ENCODE measurements around the gene TMTC3.

TMTC3 gene

GRCh38 chr12:88223519-88223918 is 81.4 kb downstream of the TMTC3 start:
- Mint-ChIP-seq H3K4me1 (peaks cover 0 to 6% of the 10 kb centered on the region in 2 donors), H3K27ac (no peak overlapping the region), H3K4me3 (no peak overlapping the region), H3K27me3 (no peaks in the 10 kb centered on the region), H3K9me3 (peaks cover 16 to 23% of the 10 kb centered on the region in 2 donors), H3K36me3 (no peaks in the 10 kb centered on the region)
- DNase-seq (no peak), ATAC-seq (replicated peaks) (no peak)

GRCh38 chr12:88225776-88226175 is 83.7 kb downstream of the TMTC3 start:
- H3K9me3 Mint-ChIP-seq, result peaks cover 8 to 10% of the 10 kb centered on the region in 2 donors
- H3K27me3 Mint-ChIP-seq, result no peaks in the 10 kb centered on the region
- no peak overlapping the region for H3K4me3 Mint-ChIP-seq
- no peak overlapping the region for H3K27ac Mint-ChIP-seq
- DNase-seq (no peak), ATAC-seq (replicated peaks) (no peak)
- H3K4me1 Mint-ChIP-seq, result peaks cover 0 to 6% of the 10 kb centered on the region in 2 donors
- no peaks in the 10 kb centered on the region for H3K36me3 Mint-ChIP-seq

GRCh38 chr12:88227263-88227662 is 85.2 kb downstream of the TMTC3 start:
- H3K4me1 Mint-ChIP-seq, result peaks cover 0 to 6% of the 10 kb centered on the region in 2 donors
- H3K4me3 Mint-ChIP-seq, result no peak overlapping the region
- no peak overlapping the region for H3K27ac Mint-ChIP-seq

GRCh38 chr12:88227871-88228270 is 85.8 kb downstream of the TMTC3 start:
- H3K9me3 Mint-ChIP-seq, result peaks cover 3 to 6% of the 10 kb centered on the region in 2 donors
- no peak overlapping the region for H3K27ac Mint-ChIP-seq
- H3K36me3 Mint-ChIP-seq, result no peaks in the 10 kb centered on the region
- DNase-seq, result no peak
- H3K27me3 Mint-ChIP-seq, result no peaks in the 10 kb centered on the region
- H3K4me3 Mint-ChIP-seq, result no peak overlapping the region
- no peak for ATAC-seq (replicated peaks)
- peaks cover 0 to 6% of the 10 kb centered on the region in 2 donors for H3K4me1 Mint-ChIP-seq

More at GRCh38 chr12:88227263-88227662, 85.2 kb downstream of the TMTC3 start:
- ATAC-seq (replicated peaks), result no peak
- Mint-ChIP-seq H3K27me3 (no peaks in the 10 kb centered on the region), H3K9me3 (peaks cover 3 to 6% of the 10 kb centered on the region in 2 donors), H3K36me3 (no peaks in the 10 kb centered on the region)
- no peak for DNase-seq

- DNase-seq (no peak), ATAC-seq (replicated peaks) (no peak)
- H3K4me3 Mint-ChIP-seq, result no peak overlapping the region
- no peak overlapping the region for H3K27ac Mint-ChIP-seq
- H3K27me3 Mint-ChIP-seq, result no peaks in the 10 kb centered on the region
- H3K9me3 Mint-ChIP-seq, result peaks cover 3 to 6% of the 10 kb centered on the region in 2 donors
- H3K36me3 Mint-ChIP-seq, result no peaks in the 10 kb centered on the region
- peaks cover 0 to 6% of the 10 kb centered on the region in 2 donors for H3K4me1 Mint-ChIP-seq
Observed at GRCh38 chr12:88228720-88229119, 86.6 kb downstream of the TMTC3 start.

GRCh38 chr12:88230271-88230670 is 88.2 kb downstream of the TMTC3 start:
- H3K4me1 Mint-ChIP-seq, result peaks cover 0 to 6% of the 10 kb centered on the region in 2 donors
- H3K36me3 Mint-ChIP-seq, result no peaks in the 10 kb centered on the region
- peaks cover 3 to 5% of the 10 kb centered on the region in 2 donors for H3K9me3 Mint-ChIP-seq
- no peak overlapping the region for H3K27ac Mint-ChIP-seq
- H3K4me3 Mint-ChIP-seq, result no peak overlapping the region
- no peak for ATAC-seq (replicated peaks)
- H3K27me3 Mint-ChIP-seq, result no peaks in the 10 kb centered on the region
- DNase-seq, result no peak

- no peak overlapping the region for H3K27ac Mint-ChIP-seq
- ATAC-seq (replicated peaks) (peak; percentile 54 to 89), DNase-seq (no peak)
- H3K9me3 Mint-ChIP-seq, result peaks cover 0 to 5% of the 10 kb centered on the region in 2 donors
- no peaks in the 10 kb centered on the region for H3K27me3 Mint-ChIP-seq
- no peaks in the 10 kb centered on the region for H3K36me3 Mint-ChIP-seq
- H3K4me1 Mint-ChIP-seq, result peaks cover 0 to 1% of the 10 kb centered on the region in 2 donors
- H3K4me3 Mint-ChIP-seq, result no peak overlapping the region
Observed at GRCh38 chr12:88235183-88235833, 93.2 kb downstream of the TMTC3 start.

GRCh38 chr12:88237954-88238353 is 95.8 kb downstream of the TMTC3 start:
- ATAC-seq (replicated peaks) (no peak), DNase-seq (no peak)
- Mint-ChIP-seq H3K36me3 (no peaks in the 10 kb centered on the region), H3K9me3 (peaks cover 0 to 6% of the 10 kb centered on the region in 2 donors), H3K27me3 (no peaks in the 10 kb centered on the region), H3K27ac (no peak overlapping the region), H3K4me1 (peaks cover 0 to 1% of the 10 kb centered on the region in 2 donors), H3K4me3 (no peak overlapping the region)

GRCh38 chr12:88238406-88238805 is 96.3 kb downstream of the TMTC3 start:
- H3K9me3 Mint-ChIP-seq, result peaks cover 0 to 7% of the 10 kb centered on the region in 2 donors
- ATAC-seq (replicated peaks) (no peak), DNase-seq (no peak)
- peaks cover 0 to 1% of the 10 kb centered on the region in 2 donors for H3K4me1 Mint-ChIP-seq
- no peak overlapping the region for H3K27ac Mint-ChIP-seq
- no peaks in the 10 kb centered on the region for H3K36me3 Mint-ChIP-seq
- no peak overlapping the region for H3K4me3 Mint-ChIP-seq
- H3K27me3 Mint-ChIP-seq, result no peaks in the 10 kb centered on the region

- Mint-ChIP-seq H3K9me3 (peaks cover 0 to 5% of the 10 kb centered on the region in 2 donors), H3K27me3 (no peaks in the 10 kb centered on the region), H3K36me3 (no peaks in the 10 kb centered on the region), H3K4me1 (no peaks in the 10 kb centered on the region), H3K4me3 (no peak overlapping the region), H3K27ac (no peak overlapping the region)
- DNase-seq, result no peak
- ATAC-seq (replicated peaks), result peak in 1 of 2 donors; percentile 33
Observed at GRCh38 chr12:88241862-88242570, 99.9 kb downstream of the TMTC3 start.

GRCh38 chr12:88242571-88242925 is 100.4 kb downstream of the TMTC3 start:
- DNase-seq, result no peak
- H3K36me3 Mint-ChIP-seq, result no peaks in the 10 kb centered on the region
- no peak for ATAC-seq (replicated peaks)
- H3K4me3 Mint-ChIP-seq, result no peak overlapping the region
- H3K4me1 Mint-ChIP-seq, result no peaks in the 10 kb centered on the region
- no peaks in the 10 kb centered on the region for H3K27me3 Mint-ChIP-seq
- peaks cover 0 to 5% of the 10 kb centered on the region in 2 donors for H3K9me3 Mint-ChIP-seq
- H3K27ac Mint-ChIP-seq, result no peak overlapping the region

- ATAC-seq (replicated peaks) (no peak), DNase-seq (no peak)
- no peak overlapping the region for H3K4me3 Mint-ChIP-seq
- H3K4me1 Mint-ChIP-seq, result no peaks in the 10 kb centered on the region
- no peaks in the 10 kb centered on the region for H3K27me3 Mint-ChIP-seq
- H3K9me3 Mint-ChIP-seq, result peaks cover 0 to 5% of the 10 kb centered on the region in 2 donors
- H3K27ac Mint-ChIP-seq, result no peak overlapping the region
- no peaks in the 10 kb centered on the region for H3K36me3 Mint-ChIP-seq
Observed at GRCh38 chr12:88242939-88243338, 100.8 kb downstream of the TMTC3 start.

GRCh38 chr12:88243982-88244381 is 101.9 kb downstream of the TMTC3 start:
- no peak for DNase-seq
- Mint-ChIP-seq H3K4me1 (no peaks in the 10 kb centered on the region), H3K27ac (no peak overlapping the region)

GRCh38 chr12:88245905-88246304 is 103.8 kb downstream of the TMTC3 start:
- H3K27me3 Mint-ChIP-seq, result no peaks in the 10 kb centered on the region
- DNase-seq, result no peak
- no peak overlapping the region for H3K27ac Mint-ChIP-seq
- H3K4me3 Mint-ChIP-seq, result no peak overlapping the region
- no peaks in the 10 kb centered on the region for H3K36me3 Mint-ChIP-seq
- peaks cover 0 to 2% of the 10 kb centered on the region in 2 donors for H3K9me3 Mint-ChIP-seq
- H3K4me1 Mint-ChIP-seq, result no peaks in the 10 kb centered on the region
- ATAC-seq (replicated peaks), result no peak

More at GRCh38 chr12:88243982-88244381, 101.9 kb downstream of the TMTC3 start:
- no peak overlapping the region for H3K4me3 Mint-ChIP-seq
- no peaks in the 10 kb centered on the region for H3K27me3 Mint-ChIP-seq
- peaks cover 0 to 5% of the 10 kb centered on the region in 2 donors for H3K9me3 Mint-ChIP-seq
- no peak for ATAC-seq (replicated peaks)
- H3K36me3 Mint-ChIP-seq, result no peaks in the 10 kb centered on the region

- H3K36me3 Mint-ChIP-seq, result no peaks in the 10 kb centered on the region
Observed at GRCh38 chr12:88247241-88247643, 105.1 kb downstream of the TMTC3 start.

More at GRCh38 chr12:88247241-88247643, 105.1 kb downstream of the TMTC3 start:
- Mint-ChIP-seq H3K27ac (no peak overlapping the region), H3K4me3 (no peak overlapping the region), H3K9me3 (peaks cover 0 to 2% of the 10 kb centered on the region in 2 donors), H3K4me1 (no peaks in the 10 kb centered on the region), H3K27me3 (no peaks in the 10 kb centered on the region)
- ATAC-seq (replicated peaks) (no peak), DNase-seq (no peak)
